Stimulated activated CD4-positive, alpha-beta T cell treated with anti-CD3 and anti-CD28 coated beads, Interleukin-1b, Interleukin-23, amount 100 ng/mL, for 48 hours (primary cell): ENCODE measurements around the gene ANGPTL2.

Source experiments
- DNase-seq: peaks from one replicate; pipeline ENCODE4 v3.0.0-alpha.2; 2020

Gene ANGPTL2

DNA sequence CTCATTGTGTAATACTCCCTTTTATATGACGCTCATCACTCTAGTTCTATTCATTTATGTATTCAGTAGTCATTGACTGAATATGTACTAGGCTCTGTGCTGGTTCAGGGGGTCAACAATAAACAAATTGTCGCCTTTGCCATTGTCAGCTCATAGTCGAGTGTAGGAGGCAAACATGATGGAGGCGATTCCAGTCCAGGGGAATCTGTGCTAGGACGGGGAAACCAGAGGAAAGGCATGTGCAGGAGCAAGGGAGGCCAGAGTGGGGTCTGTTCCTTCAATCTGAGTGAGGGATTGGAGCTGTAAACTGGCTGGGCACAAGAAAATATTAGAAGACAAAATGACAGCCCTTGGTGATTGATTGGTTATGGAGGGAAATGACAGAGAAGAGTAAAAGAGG, 83.9 kb downstream of the ANGPTL2 start:
- no peak for DNase-seq
